Hepatocyte (in vitro differentiated cells): ENCODE results near the gene SLC23A3.

ENCODE experiments used
- CTCF ChIP-seq: fragments of 200-600 bp; sonication (generic); IDR thresholded peaks from 2 replicates; pipeline ENCODE4 v1.5.1; 2016; ENCODE audit warnings: antibody characterized with exemption, mild to moderate bottlenecking; ENCODE audit not compliant: poor library complexity
- EZH2 ChIP-seq: fragments of 200-600 bp; sonication (generic); IDR thresholded peaks from 2 replicates; pipeline ENCODE4 v1.6.1; 2016; ENCODE audit warnings: antibody characterized with exemption, mild to moderate bottlenecking, borderline replicate concordance
- EZH2phosphoT487 ChIP-seq: fragments of 200-600 bp; sonication (generic); IDR thresholded peaks from one replicate; pipeline ENCODE4 v1.6.1; 2018; ENCODE audit warnings: antibody characterized with exemption, mild to moderate bottlenecking, low read depth, moderate library complexity; ENCODE audit not compliant: unreplicated experiment, severe bottlenecking

- TF ChIP-seq CTCF (no peak), EZH2 (no peak), EZH2phosphoT487 (no peak)
Observed at GRCh38 chr2:219165058-219165911, 4.5 kb downstream of the SLC23A3 start.
